Measurements from ENCODE around the gene KITLG.
"Not testable (repeated sequence)": the region's sequence is repeated elsewhere in the genome, so short reads cannot be mapped to it uniquely, and the experiment has no call there.

Gene KITLG

GRCh38 chr12:88576866-88577265, 3.4 kb downstream of the KITLG start:
- no peak for DNase-seq (ENCODE audit: low read depth in 2 of 2, low spot score in 1 of 2)

DNA sequence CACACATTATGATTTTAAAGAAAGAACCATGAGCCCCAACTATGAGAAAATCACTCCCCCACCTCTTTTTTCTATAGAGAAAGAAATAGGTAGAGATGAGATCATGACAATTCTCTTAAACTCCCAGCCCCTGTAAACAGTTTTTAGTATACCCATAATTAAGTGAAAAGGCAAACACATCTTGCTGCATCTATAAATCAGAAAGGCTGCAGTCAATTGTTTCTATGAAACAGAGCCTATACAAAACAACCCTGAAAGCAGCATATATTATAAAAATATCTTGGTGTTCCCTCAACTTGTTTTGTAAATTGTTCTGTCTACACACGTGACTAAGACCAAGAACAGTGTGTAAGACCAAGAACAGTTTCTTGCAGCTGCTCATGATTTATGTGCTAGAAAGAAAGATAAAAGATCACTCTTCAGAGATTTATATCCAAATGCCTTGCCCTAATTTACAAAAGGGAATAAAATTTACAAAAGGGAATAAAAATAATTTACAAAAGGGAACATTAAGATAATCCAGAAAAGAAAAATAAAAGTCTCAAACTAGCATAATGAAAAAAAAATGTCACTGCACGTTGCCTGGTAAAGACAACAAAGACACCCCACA, 4.8 kb downstream of the KITLG start:
- DNase-seq (ENCODE audit: low read depth in 2 of 2, low spot score in 1 of 2) = no peak

- DNase-seq (ENCODE audit: low read depth in 2 of 2, low spot score in 1 of 2) = no peak
These were observed 6.0 kb downstream of the KITLG start for GRCh38 chr12:88574278-88574677.

GRCh38 chr12:88573583-88573982, 6.7 kb downstream of the KITLG start:
- no peak for DNase-seq (ENCODE audit: low read depth in 2 of 2, low spot score in 1 of 2)

GRCh38 chr12:88572781-88573549, 7.3 kb downstream of the KITLG start:
- DNase-seq (ENCODE audit: low read depth in 2 of 2, low spot score in 1 of 2) = no peak

DNA sequence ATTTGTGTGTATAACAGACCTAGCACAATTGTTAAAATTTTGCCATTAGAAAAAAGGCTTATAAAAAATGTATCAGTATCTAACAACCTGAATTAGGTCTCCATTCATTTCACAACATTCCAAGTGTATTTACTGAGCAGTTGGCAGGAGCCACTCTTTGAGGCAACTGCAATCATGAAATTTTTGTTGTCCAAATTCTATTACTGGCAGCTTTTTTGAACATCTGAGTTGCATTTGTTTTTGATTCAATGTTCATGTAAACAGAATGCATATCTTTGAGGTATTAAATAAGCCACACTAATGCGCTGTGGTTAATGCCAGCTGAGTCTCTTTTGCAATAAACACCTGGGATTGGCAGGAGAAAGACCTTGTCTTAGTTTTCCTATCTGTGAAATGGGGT, 8.7 kb downstream of the KITLG start:
- no peak for DNase-seq (ENCODE audit: low read depth in 2 of 2, low spot score in 1 of 2)

DNA sequence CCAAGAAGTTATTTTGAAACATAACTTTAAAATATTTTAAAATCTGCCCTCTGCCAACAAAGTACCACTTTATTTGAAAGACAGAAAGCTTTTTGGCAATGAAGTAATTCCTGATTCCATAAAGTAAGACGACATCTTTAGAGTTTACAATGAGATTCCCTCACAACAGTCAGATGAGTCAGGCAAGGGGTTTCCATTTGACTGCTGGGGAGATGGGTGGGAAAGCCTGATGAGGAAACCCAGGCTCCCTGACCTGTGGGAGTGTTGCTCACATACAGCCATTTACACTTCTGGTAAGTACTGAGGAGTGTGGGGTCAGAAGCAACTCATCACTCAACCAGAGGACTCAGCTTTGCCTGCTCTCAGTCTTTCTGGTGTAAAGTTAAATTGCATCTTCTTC, 10.2 kb downstream of the KITLG start:
- no peak for DNase-seq (ENCODE audit: low read depth in 2 of 2, low spot score in 1 of 2)

DNA sequence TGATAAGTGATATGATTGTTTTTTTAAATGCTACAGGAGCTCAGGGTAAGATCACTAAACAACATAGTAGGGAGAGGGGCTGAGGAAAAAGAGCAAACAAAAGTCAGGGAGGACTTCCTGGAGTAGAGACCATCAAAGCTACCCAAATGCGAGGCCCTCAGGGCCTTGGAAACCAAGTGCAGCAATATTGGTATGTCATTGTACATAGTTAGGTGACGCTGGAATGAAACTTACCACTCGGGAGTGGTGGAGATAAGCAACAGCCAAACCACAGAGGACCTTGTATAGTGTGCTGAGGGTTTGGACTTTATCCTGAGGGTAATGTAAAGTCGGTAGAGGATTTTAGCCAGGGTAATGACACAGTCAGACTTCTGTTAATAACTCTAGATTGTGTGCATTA, 13.8 kb downstream of the KITLG start:
- DNase-seq (ENCODE audit: low read depth in 2 of 2, low spot score in 1 of 2) = no peak

DNA sequence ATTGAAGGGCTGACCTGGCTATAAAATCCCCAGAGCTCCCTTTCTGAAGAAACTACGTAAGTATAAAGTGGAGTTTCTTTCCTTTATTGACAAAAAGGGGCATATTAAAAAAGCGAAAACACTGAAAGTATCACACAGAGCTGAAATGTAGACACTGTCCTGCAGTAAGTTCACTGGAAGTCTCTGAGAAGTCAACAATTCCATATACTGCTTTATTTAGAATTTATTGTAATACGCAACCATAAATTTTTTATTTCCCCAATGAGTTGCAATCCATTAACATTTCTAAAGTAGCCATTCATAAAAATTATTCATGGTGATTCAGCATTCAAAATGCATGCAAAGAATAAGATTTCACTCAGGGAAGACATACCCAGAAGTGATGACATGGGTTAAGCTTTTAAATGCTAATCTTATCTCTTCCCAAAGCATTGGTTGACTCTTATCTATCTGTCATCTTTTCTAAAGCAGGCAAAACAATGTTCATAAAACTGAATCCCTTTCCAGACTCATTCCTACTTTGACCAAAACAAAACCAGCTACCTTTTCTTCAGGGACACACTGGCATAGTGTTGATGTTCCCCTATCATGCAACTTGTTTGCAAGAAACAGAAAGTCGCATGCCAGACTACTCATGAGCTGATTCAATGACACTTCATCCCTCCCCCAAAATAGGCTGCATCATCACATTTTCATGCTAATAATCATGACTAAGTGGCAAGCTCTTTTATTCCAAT, 17.3 kb downstream of the KITLG start:
- DNase-seq (ENCODE audit: low read depth in 2 of 2, low spot score in 1 of 2) = no peak

GRCh38 chr12:88562151-88562550, 18.1 kb downstream of the KITLG start:
- DNase-seq (ENCODE audit: low read depth in 2 of 2, low spot score in 1 of 2) = no peak

DNA sequence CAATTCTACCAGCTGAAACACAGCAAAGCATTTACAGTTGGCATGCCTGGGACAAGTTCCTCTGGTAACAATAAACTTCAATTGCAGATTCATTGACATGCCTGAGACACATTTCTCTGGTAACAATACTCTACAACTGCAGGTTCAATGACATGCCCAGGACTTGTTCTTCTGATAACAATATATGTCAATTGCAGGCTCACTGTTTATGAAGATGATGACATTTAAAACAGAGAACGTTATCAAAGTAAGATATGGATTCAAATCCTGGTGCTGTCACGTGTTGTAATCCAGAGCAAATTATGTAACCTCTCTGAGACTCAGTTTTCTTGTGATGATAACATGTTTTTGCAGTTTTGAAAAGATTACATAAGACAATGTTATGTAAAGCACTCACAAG, 20.5 kb downstream of the KITLG start:
- DNase-seq (ENCODE audit: low read depth in 2 of 2, low spot score in 1 of 2) = no peak

- DNase-seq (ENCODE audit: low read depth in 2 of 2, low spot score in 1 of 2) = no peak
These were observed 21.1 kb downstream of the KITLG start for GRCh38 chr12:88559199-88559598.

GRCh38 chr12:88558340-88558867, 21.9 kb downstream of the KITLG start:
- DNase-seq (ENCODE audit: low read depth in 2 of 2, low spot score in 1 of 2) = no peak

- DNase-seq (ENCODE audit: low read depth in 2 of 2, low spot score in 1 of 2) = no peak
These were observed 24.0 kb downstream of the KITLG start for GRCh38 chr12:88556213-88556774.

DNA sequence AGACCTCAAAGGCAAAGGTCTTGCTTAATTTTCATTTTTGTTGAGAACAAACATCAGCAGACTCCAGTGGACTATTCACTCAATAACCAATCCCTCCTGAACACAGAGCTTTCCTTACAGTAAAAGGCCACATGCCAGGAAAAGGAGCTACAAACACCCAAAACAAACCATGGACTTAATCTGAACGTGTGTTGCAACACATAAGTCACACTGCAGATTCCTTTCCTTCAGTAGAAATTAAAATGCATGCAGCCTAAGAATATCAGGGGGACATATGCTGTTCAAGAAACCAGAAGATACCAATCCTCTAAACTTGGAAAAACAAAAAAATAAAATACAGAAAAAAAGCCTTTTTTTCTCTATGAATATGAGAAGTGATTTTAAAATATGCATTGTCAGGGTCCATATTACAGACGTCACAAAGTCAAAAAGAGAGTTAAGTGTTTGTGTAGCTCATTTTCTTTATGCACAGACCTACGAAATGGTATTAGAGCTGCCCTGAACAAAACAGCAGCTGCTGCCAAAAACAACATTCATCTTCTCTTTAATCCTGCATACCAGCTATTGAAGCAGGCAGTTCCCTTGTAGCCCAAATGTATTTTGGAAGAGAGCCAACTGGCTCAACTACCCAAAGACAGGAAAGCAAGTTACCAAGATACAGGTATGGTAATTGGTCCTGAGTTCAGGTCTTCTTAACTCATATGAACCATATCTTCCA, 26.2 kb downstream of the KITLG start:
- DNase-seq (ENCODE audit: low read depth in 2 of 2, low spot score in 1 of 2) = no peak

GRCh38 chr12:88552610-88553079, 27.6 kb downstream of the KITLG start:
- DNase-seq (ENCODE audit: low read depth in 2 of 2, low spot score in 1 of 2) = no peak

- DNase-seq (ENCODE audit: low read depth in 2 of 2, low spot score in 1 of 2) = no peak
These were observed 30.3 kb downstream of the KITLG start for GRCh38 chr12:88549929-88550328.

- DNase-seq (ENCODE audit: low read depth in 2 of 2, low spot score in 1 of 2) = not testable (repeated sequence)
These were observed 32.3 kb downstream of the KITLG start for GRCh38 chr12:88547949-88548348.

DNA sequence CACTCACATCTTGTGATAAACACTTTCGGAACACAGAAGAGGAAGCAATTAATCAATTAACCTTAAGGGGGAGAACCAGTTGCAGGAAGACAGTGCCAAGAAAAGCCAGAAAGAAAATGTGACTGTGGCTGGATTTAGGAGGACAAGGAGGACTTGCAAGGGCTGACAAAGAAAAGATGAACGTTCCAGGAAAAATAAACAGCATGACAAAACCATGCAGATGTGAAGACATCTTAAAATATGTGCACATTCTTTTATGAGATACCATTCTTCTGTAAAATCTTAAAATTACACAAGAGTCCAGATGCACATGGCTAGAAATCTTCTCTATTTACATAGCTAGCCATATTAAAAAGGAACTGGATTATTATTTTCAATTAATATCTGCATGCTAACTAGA, 33.4 kb downstream of the KITLG start:
- no peak for DNase-seq (ENCODE audit: low read depth in 2 of 2, low spot score in 1 of 2)

GRCh38 chr12:88546226-88546625, 34.0 kb downstream of the KITLG start:
- no peak for DNase-seq (ENCODE audit: low read depth in 2 of 2, low spot score in 1 of 2)
